Activated T-helper 1 cell treated with Interleukin-2 at 50 U/mL for 16 hours (primary cell): ENCODE data around the gene ACE.

Source experiments
- DNase-seq: peaks from one replicate; pipeline ENCODE4 v3.0.0-alpha.2; 2020; ENCODE audit warnings: low read depth

ACE gene

DNA sequence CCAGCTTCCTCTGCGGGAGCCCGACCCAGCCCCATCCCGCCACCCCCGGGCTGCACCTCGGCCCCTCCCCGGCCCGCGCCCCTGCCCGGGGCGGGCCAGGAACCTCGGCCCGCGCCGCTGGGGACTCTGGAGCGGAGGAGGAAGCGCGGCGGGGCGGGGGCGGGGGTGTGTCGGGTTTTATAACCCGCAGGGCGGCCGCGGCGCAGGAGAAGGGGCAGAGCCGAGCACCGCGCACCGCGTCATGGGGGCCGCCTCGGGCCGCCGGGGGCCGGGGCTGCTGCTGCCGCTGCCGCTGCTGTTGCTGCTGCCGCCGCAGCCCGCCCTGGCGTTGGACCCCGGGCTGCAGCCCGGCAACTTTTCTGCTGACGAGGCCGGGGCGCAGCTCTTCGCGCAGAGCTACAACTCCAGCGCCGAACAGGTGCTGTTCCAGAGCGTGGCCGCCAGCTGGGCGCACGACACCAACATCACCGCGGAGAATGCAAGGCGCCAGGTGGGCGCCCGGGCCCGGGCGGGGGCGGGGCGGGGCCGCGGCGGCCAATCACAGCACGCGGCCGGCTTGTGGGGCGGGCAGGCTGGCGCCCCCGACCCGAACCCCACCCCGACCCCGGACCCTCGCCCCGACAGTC, at the start of gene ACE:
Gene ACE (plus strand): TSS at position 208 of the 626 bp plus-strand sequence. CDS start 34 bp downstream, at position 242.
- peak; percentile 17 for DNase-seq

DNA sequence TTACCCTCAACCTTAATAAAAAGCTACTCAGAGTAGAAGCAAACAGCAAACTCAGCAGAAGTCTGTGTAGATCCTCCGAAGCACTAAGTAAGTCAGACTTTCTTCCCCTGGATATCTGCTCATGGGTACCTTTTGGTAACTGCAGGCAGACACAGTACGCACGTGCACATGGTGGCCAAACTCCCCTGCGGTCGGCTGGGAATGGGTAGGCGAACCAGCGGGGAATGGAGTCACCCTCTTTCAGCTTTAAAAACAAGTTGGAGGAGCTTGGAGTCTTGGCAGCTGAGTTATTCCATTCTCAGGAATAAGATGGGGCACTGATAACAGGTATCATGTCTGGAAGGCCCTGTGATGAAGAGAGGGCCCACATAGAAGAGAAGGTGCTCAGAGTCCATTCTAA, 47.1 kb upstream of the ACE start:
- DNase-seq: no peak

DNA sequence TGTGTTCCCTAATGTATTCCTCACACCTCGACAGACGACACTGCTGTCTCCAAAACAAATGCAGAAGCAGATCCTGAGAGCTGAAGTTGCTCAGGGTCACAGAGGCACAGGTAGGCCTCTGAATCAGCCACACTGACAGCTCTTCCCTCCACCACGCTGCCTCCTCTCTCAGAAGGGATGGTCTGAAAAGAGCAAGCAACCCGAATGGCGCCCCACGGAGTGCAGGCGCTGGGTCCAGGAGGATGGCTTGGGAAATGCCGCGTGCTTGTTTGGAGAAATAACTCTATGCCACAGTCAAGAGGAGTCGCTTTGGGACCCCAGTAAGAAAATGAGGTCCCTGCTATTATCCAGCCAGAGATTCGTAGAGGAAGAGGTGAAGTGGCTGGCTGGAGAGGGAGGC, 46.6 kb upstream of the ACE start:
- DNase-seq: no peak

DNA sequence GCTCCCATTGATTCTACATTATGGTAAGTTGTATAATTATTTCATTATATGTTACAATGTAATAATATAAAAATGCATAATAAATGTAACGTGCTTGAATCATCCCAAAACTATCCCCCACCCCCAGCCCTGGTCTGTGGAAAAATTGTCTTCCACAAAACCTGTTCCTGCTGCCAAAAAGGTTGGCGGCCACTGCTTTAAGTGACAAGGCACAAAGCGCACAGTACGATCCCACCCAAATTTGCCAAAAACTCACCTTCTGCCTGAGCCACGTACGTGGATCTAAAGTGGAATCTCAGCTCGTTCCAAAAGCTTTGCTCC, 45.3 kb upstream of the ACE start:
- DNase-seq: no peak

DNA sequence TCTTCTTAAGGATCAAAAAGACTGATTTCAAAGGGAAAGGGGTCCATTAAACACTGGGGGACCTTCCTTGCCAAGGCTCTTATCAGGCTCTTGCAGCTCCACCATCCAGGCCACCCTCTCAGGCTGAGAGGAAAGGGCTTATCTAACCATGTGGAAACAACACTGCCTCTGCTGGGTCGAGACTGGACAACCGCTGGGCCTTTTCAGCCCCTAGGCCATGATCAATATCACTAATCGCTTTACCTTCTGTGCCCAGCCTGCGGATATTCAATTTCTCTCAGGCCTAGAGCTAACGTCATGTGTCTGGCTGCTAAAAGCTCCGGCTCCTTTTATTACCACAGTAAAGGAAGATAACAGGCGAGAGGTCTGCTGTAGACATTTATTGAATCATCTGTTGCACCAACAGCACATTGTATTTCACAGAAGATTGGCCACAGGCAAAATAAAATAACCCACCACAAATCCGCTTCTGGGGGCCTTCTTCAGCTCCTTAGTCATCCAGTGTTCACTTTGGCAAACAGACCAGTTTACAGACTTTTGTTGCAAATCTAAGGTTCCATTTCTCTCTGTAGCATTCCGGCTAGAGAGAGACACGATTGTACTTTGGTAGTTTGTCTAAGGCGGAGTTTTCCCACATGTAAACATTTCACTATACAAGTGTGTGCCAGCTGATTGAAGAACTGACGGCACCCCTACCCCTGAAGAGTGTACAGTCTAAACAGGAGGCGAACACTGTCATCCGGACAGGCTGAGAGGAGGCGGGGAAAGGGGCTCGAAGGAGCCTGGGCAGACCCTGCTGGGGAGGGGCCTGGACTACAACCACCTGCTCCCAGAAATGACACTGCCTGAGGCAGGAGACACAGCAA, 44.7 kb upstream of the ACE start:
- DNase-seq: no peak

DNA sequence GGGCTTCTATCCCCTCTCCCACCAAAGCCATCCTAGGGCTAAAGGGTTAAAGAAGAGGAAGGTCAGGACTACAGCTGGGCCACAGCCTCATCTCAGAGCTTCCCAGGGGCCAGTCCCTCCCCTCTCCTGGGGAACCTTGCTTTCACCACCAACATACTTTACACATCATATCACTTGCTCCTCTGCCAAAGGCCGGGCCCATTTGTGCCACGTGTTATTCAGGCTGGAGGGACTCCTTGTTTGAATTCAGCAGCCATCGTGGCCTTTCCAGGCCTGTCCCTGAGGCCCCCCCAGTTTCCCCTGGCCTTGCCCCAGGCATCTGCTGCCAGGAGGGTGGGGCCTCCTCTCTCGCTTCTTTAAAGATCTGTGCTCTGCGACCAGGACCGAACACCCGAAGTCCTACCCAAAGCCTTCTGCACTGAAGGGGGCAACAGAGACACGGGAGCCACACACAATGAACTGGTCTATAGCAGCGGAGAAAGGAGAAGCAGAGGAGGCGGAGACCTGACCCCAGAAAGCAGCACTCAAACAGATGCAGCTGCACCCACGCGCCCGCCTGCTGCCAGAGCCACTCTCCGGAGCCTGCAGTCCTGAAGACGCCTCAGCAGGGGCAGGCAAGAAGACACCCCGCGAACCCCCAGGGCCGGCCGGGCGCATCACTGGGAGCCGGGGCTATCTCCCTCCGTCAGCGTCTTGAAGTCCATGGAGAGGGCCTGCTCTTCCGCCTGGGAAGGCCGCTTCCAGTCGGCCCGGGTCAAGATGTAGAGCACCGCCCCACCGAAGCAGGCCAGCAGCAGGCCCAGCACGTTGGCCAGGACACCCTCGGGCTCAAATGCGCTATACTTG, 42.9 kb upstream of the ACE start:
- no peak for DNase-seq

DNA sequence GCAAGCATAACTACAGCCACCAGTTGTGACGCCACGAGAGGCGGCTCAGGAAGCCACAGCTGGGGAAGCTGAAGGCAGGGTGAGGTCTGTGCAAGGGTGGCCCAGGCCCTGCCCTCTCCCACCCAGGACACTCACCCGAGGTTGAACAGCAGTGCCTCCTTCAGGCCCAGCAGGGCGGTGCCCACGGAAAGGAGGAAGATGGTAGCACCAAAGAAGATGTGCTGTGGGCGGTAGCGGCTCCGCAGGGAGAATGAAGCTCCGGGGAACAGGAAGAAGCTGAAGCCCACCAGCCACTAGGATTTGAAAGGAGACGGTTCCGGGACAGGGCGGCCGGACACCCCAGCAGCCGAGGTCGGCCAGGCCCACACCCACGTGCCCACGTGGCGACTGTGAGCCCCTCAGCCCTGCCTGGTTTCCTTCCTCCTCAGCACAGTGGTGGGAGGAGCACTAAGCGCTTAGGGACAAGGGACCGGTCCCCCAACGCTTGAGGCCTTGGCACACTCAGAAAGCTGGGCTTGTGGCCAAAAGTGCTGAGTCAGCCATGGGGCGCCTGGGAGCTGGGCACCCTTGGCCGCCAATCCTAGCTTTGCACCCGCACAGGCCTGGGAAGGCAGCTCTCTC, 41.8 kb upstream of the ACE start:
- DNase-seq: peak; percentile 24

DNA sequence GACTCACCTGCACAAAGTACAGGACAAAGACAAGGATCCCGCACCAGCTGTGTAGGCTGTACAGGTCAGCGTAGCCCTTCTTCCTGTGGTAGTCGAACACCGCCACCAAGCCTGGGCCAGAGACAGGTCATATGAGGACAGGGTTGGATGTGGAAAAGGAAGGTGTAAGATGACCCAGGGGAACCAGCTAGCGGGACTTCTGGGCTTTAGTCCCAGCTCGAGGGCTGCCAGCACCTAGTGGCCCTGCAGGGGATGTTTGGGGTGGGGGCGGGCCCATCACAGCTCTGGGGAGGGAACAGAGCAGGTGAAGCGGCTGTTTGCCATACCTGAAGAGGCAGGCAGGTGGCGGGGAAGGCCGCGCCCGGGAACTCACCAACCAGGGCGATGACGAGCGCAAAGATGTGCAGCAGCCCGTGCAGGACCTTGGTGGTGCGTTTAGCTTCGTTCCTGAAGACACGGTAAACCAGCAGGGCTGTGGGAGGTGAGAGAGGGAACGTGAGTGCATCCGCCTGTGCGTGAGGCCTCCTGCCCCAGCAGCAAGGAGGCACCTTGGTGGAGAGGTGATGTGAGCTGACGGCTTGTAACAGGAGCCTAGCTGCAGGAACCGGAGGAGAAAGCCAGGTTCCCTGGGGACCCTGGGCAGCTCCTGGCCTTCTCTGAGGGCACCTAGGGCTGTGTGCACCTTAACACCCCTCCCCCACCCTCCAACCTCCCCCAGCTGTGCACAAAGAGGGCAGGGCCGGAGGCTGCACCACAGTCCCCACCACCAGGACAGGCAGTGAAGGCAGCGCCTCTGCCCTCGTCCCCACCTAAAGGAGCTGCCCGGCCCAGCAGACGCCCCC, 41.0 kb upstream of the ACE start:
- DNase-seq: no peak

DNA sequence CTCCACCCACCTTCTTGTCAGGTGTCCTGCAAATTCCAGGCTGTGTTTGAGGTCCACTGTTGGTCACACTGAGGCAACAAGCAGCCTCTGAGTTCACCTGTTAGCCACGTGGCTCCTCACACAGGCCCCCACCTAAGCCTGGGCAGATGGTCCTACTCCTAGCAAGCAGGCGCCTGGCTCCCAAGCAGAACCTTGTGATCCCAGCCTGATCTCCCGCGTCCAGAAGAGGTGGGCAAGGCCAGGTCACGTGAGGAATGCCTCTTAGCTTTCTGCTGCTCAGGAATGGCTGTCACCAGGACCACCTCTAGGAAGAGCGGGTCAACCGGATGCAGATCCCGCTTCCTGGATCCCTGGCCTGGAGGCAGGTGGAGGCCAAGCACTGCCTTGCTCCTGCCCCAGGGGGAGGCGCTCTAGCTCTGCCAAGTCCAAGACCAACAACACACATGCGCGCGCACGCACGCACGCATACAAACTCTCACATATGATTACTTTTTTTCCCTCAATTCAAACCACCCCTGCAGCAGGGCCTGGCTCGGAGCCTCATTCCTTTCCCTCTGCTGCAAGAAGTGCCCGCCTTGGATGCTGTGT, 40.2 kb upstream of the ACE start:
- no peak for DNase-seq

DNA sequence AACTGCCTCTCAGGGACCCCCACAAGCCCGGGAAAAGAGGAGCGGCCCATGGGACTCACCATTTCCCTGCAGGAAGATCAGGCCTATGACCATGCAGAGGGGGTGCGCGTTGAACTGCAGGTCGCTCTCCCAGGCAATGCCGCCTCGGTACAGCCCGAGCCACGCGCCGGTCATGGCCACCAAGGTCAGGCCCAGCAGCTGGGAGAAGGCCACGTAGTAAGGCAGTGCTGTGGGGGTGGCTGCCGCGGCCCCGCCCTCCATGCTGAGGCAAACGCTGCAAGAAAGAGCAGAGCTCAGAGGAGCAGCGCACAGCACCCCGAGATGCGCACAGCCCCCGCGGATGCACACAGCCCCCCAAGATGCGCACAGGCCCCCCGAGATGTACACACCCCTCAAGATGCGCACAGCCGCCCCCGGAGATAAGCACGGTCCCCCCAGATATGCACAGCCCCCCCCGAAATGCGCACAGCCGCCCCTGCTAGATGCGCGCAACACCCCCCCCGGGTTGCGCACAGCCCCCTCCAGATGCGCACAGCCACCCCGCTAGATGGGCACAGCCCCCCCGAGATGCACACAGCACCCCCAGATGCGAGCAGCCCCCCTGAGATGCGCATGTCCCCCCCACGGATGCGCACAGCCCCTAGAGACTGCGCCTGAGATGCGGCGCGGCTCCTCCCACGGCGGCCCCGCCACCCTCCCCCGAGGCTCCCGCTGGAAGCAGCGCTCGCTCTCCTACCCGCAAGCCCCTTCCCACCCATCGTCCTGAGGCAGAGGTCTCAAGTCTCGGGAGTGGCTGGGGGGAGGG, 39.4 kb upstream of the ACE start:
- no peak for DNase-seq

DNA sequence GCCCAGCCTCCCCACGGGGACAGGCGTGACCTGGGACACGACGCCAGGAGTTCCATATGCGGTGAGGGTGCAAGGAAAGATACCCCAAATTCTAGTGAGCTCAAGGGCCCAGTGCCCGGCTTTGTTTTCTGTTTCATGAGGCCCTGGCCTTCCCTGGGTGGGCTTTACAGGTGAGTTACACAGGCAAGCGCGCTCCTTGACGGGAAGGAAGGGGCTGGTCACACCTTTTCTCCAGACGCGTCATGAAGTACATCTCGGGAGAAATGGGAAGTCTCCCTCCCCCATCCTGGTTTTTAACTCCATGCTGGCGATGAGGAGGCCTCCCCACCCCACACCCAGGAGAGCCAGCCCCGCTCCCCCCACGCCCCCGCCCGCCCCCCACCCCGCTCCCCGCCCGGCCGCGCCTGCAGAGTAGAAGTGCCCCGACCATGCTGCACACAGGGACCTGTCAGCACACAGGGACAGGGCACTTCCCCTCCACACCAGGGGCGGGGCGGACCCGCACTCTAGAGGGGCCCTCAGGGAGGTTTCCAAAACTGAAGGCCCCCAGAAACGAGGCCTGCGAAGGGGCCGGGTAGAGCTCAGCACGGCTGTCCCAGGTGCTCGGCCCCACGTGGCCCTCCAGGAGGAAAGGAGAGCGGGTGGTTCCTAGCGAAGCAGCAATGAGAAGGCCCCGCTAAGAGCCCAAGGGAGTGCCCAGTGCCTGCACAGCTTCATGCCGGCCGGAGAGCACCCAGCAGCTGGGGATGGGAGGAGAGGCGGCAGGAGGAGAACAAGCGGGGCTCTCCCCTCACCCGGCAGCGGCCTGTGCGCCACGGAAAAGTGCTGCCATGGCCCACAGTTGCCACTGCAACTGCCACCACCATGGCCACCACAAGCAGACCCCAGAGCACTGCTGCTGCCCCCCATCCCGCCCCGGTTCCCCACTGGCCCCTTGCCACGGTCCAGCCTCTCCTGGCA, 38.5 kb upstream of the ACE start:
- DNase-seq: no peak

DNA sequence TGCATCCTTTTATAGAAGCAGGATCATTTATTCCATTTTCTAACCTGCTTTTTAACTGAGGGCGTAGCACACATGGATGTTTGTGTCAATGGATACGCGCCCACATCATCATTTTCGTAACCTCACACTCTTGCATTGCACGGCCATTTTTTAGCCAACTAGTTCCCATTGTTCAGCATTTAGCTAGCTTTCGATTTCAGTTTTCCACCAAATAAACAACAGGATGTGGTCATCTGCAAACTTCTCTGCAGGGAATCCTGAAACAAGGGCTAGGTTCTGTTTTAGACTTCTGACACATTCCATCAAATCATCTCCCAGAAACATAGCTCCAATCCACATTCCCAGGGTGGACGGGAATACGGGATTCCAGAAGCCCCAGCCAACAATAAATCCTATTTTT, 37.2 kb upstream of the ACE start:
- DNase-seq: no peak

DNA sequence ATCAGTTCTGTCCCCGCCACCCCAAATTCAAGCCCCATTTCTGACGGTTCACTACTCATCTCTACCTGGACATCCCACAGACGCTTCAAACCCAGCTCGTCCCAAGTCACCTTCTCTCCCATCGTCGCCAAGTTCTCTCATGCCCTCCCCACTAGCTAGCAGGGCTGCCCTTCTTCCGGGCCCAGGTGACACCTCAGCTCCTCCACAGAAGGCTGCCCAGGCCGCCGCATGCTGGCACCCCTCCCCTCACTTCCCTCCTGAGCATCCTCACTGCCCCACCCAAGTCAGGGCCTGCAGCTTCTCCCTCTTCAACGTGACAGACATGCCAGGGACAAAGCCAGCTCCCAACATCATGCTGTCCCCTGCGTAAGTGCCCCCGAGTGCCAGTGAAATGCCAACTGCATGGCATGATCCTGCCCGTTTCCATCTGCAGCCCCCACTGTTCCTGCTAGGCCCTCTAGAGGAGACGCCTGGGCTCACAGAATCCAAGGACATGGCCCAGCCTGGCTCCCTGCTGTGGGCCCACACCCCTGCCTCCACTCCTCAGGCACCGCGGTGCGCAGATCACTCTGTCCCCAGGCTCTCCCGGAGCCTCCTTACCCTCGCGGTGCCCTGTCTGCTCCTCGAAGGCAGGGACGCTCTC, 36.6 kb upstream of the ACE start:
- DNase-seq: peak; percentile 42

DNA sequence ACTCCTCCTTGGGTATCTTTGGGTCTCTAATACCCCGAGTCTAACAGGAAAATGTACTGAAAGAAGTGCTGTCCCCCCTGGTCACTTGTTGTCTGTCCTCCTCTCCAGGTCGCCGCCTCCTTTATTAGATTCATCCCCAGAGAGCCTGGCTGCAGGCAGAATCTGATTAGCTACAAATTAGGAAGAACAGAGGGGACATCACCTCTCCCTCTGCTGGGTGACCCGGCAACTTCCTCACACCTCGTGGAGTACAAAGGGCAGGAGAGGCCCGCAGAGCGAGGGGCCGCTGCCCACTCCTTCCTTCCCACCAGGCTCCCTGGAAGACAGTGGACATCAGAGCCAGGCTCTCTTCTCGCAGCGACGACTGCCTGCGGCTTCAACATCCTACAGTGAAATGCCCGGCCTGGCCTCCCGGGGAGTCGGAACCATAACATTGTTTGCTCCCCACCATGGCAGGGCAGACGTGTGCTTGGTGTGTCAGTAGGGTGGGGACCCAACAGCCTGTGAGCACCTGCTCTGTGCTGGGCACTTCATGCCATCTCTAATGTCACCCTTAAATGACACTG, 36.0 kb upstream of the ACE start:
- no peak for DNase-seq

DNA sequence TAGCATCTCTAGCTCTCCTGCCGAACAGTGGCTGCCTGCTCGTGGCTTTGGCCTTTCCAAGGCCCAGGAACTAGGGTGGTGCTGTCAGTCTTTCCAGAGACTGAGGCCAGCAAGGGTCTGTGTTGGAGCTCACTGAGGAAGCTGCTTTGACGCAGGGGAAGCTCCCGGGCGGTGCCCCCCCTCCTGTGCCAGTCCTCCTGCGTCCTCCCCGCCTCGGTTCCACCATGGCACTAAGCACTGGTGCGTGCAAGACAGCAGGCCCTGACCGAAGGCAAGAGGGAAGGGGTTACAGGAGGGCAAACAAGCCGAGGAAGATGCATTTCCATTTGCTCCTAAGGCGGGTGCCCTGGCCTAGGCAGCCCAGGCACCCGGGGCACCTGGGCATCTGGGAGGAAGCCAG, 35.2 kb upstream of the ACE start:
- no peak for DNase-seq

DNA sequence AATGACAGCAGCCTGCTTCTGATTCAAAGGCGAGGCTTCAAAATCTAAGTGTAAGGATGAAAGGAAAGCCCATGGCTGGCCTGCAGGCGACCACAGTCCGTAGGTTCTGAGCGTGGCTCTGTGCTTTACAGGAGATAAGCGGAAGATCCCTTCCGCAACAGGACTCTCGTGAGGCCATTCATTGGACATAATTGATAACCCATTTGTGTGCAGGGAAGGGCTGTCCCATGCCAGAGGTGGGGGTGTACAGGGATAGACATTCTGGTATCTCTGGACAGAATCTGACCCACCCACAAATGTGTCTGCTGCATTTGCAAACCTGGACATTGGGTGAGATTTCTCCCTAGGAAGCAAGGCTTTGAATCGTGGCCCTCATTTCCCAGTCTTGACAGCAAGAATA, 34.8 kb upstream of the ACE start:
- no peak for DNase-seq

DNA sequence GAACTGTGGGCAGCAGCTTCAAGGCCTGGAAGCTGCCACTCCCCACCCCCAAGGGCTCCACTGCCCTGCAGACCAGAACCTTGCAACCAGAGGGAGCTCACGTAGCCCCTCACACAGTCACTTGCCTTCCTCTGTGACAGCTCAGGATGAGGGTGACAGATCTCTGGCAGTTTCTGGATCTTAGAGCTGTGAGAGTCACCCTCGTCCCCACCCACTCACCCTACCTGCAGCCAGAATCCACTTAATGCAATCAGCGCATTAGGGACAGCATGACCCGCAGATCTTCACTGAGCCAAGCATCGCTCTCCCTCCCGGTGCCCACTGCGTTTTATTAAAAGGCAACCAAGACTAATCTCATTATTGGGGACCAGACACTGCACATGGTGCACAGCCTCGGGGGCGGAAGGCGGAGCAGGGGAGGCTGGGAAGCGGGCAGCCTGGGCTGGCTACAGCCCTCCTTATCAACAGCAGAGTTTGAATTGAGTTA, 34.3 kb upstream of the ACE start:
- DNase-seq: no peak

DNA sequence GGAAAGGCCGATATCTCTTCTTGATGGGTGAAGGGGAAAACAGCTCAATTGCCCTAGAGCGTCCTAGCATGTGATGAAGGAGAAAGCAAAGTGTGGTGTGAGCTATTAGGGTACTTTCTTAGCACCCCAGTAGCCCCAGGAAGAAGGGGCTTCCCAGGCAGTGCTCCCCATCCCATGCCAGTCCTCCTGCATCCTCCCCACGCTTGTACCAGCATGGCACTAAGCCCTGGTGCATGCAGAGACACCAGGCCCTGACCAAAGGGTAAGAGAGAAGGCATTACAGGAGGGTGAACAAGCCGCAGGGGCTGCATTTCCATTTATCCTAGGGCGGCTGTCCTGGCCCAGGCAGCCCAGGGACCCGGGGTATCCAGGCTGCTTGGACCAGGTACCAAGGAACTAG, 33.8 kb upstream of the ACE start:
- no peak for DNase-seq
